PC-9 (cell line): Measurements from ENCODE around the gene SDHB.

Experiments used
- CTCF ChIP-seq: fragments of 200-600 bp; sonication (generic); conservative IDR thresholded peaks from 2 replicates; pipeline ENCODE4 v1.6.1; 2017; ENCODE audit warnings: mixed run types, antibody characterized with exemption, mild to moderate bottlenecking, moderate library complexity
- EZH2 ChIP-seq: fragments of 200-600 bp; sonication (generic); IDR thresholded peaks from 2 replicates; pipeline ENCODE4 v1.8.0; 2017; ENCODE audit warnings: antibody characterized with exemption, low read depth

GRCh38 chr1:17046334-17046657 is 7.5 kb downstream of the SDHB start:
- TF ChIP-seq CTCF (no peak), EZH2 (no peak)
